HG03064 (cell line): ENCODE measurements around the gene ZKSCAN2.

Experiments used
- ATAC-seq: cut with Tn5 transposase; IDR thresholded peaks from one replicate; pipeline ENCODE4 v1.9.1; 2021; ENCODE audit warnings: low read depth; ENCODE audit not compliant: unreplicated experiment

ZKSCAN2 gene

GRCh38 chr16:25224731-25225319, 32.8 kb downstream of the ZKSCAN2 start:
- ATAC-seq = no peak

- no peak for ATAC-seq
These were observed 33.7 kb downstream of the ZKSCAN2 start for GRCh38 chr16:25223964-25224363.

- no peak for ATAC-seq
These were observed 34.7 kb downstream of the ZKSCAN2 start for GRCh38 chr16:25222959-25223358.

- no peak for ATAC-seq
These were observed 38.4 kb downstream of the ZKSCAN2 start for GRCh38 chr16:25219070-25219737.

GRCh38 chr16:25217921-25218320, 39.7 kb downstream of the ZKSCAN2 start:
- no peak for ATAC-seq

- ATAC-seq = no peak
These were observed 40.5 kb downstream of the ZKSCAN2 start for GRCh38 chr16:25217112-25217511.

- ATAC-seq = no peak
These were observed 43.8 kb downstream of the ZKSCAN2 start for GRCh38 chr16:25213709-25214397.

GRCh38 chr16:25212636-25213035, 45.0 kb downstream of the ZKSCAN2 start:
- ATAC-seq = no peak

- ATAC-seq = no peak
These were observed 46.9 kb downstream of the ZKSCAN2 start for GRCh38 chr16:25210758-25211157.

GRCh38 chr16:25199457-25199856, 58.2 kb downstream of the ZKSCAN2 start:
- ATAC-seq = no peak

- ATAC-seq = no peak
These were observed 59.6 kb downstream of the ZKSCAN2 start for GRCh38 chr16:25198021-25198420.

GRCh38 chr16:25194273-25194878, 63.3 kb downstream of the ZKSCAN2 start:
- ATAC-seq = no peak

- no peak for ATAC-seq
These were observed 65.5 kb downstream of the ZKSCAN2 start for GRCh38 chr16:25192096-25192495.

- ATAC-seq = no peak
These were observed 68.3 kb downstream of the ZKSCAN2 start for GRCh38 chr16:25189305-25189704.

GRCh38 chr16:25187491-25187795, 70.2 kb downstream of the ZKSCAN2 start:
- no peak for ATAC-seq
